NCI-H1417 treated with DMSO at 0.1 percent for 48 hours (cell line): Measurements from ENCODE around the gene ADCYAP1R1.
"Not testable (repeated sequence)": the region's sequence is repeated elsewhere in the genome, so short reads cannot be mapped to it uniquely, and the experiment has no call there.

ENCODE experiments used
- DNase-seq: peaks from one replicate; lab custom pipeline; 2025; lab: John Stamatoyannopoulos, UW

The ADCYAP1R1 gene

DNA sequence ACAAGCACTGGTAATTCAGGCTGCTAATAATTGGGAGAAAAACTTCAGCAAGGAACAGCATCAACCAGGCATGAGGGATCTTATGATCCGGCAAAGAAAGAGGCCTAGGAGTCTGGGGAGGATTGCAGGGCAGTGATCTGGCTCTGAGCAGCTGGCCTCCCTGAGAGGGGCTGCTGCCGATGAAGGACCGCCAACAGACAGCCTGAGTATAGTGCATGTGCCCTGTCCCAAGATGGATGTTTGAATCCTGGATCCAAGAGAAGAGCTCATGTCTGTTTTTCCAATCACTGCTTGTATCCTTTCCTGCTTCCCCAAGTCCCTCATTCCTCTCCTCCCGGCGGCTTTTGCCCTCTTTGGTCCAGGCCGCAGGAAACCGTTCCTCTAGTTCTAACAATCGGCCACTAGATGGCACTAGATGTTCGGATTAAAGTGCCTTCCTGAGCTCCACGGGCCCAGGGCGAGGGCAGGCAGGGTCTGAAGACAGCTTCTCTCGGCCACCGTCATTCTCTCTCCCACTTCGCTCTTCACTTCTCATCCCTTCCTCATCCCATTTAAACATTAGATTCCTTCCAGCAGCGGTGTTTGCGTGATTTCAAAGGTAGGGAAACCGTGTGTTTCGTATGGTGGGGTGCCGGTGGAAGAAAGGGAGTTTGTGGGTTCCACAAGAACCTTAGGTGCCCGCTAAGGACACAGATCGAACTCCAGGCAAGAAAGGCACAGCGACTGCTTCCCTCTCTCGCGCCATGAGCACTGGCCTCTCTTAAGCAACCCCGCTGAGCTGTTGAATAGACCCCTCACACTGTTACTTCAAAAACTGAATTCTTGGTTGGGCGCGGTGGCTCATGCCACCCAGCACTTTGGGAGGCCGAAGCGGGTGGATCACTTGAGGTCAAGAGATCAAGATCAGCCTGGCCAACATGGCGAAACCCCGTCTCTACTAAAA, 82.4 kb downstream of the ADCYAP1R1 start:
- DNase-seq: peak; percentile 74

DNA sequence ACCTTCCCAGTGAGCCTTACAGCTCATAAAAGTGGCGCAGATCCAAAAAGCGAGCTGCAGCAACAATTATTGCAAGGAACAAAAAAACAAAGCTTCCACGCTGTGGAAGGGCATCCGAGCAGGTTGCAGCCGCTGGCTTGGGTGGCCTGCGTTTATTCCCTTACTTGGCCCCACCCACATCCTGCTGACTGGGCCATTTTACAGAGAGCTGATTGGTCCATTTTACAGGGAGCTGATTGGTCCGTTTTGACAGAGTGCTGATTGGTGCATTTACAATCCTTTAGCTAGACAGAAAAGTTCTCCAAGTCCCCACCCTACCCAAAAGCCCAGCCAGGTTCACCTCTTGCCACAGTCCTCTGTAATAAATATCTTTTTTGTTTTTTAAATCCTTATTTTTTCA, 85.1 kb downstream of the ADCYAP1R1 start:
- no peak for DNase-seq

GRCh38 chr7:31145339-31145738, 93.2 kb downstream of the ADCYAP1R1 start:
- DNase-seq: no peak

- no peak for DNase-seq
Measured at GRCh38 chr7:31146030-31146429, 93.9 kb downstream of the ADCYAP1R1 start.

DNA sequence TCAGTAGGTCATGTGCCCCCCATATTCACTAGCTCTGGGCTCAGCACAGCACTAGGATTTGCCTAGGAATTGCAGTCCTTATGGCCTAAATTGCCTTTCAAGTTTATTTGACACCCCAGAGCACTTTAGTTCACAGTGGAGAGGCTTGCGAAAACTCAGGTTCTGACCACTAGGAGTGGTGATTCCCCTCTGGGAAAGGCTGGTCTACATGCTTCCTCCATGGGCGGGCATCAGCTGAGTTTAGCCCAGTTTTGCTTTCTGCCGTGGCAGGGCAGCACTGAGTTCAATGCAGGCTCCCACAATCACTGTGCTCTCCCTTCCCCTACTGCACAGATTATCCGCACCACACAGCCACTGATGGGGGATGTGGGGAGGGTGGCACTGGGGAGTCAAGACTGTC, 94.4 kb downstream of the ADCYAP1R1 start:
- no peak for DNase-seq

- no peak for DNase-seq
Measured at GRCh38 chr7:31151849-31152248, 99.7 kb downstream of the ADCYAP1R1 start.

- DNase-seq: not testable (repeated sequence)
Measured at GRCh38 chr7:31153318-31153717, 101.2 kb downstream of the ADCYAP1R1 start.

DNA sequence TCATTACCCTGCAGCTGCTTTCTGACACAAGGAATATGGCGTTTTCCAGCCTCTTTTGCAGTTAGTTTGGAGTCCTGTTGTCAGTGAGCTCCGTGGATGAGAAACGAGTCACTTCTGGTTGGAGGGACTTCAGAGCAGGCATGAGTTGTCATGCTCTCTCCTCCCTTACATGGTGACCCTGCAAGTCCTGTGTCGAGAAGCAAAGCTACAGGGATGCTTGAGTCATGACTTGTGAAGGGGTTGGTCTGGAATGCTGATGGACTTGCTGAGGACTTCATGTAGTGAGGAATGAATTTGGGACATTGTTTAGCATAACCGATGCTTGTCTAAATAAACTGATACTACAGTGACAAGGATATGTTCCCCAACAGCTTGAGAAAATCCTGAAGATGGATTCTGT, 108.8 kb downstream of the ADCYAP1R1 start:
- DNase-seq: no peak
